ENCODE data around the gene B3GNT3.
"Not testable (repeated sequence)": the region's sequence is repeated elsewhere in the genome, so short reads cannot be mapped to it uniquely, and the experiment has no call there.

Gene B3GNT3

GRCh38 chr19:17798599-17798998 is 3.7 kb downstream of the B3GNT3 start:
- DNase-seq = not testable (repeated sequence)

- DNase-seq = no peak
Measured at GRCh38 chr19:17802137-17802858, 7.4 kb downstream of the B3GNT3 start.

GRCh38 chr19:17803264-17803896 is 8.4 kb downstream of the B3GNT3 start:
- no peak for DNase-seq

- no peak for DNase-seq
Measured at GRCh38 chr19:17805427-17805826, 10.5 kb downstream of the B3GNT3 start.

GRCh38 chr19:17806945-17807344 is 12.0 kb downstream of the B3GNT3 start:
- DNase-seq = no peak

- DNase-seq = no peak
Measured at GRCh38 chr19:17807731-17808316, 12.9 kb downstream of the B3GNT3 start.

GRCh38 chr19:17811103-17811502 is 16.2 kb downstream of the B3GNT3 start:
- no peak for DNase-seq

GRCh38 chr19:17811681-17812080 is 16.7 kb downstream of the B3GNT3 start:
- DNase-seq = no peak

- DNase-seq = no peak
Measured at GRCh38 chr19:17812099-17812498, 17.2 kb downstream of the B3GNT3 start.

GRCh38 chr19:17817668-17818363 is 22.9 kb downstream of the B3GNT3 start:
- no peak for DNase-seq

GRCh38 chr19:17821190-17821589 is 26.3 kb downstream of the B3GNT3 start, which contains the start of gene INSL3:
Gene INSL3, minus strand, starts transcription at chr19:17821519. Its CDS starts 13 bp downstream, at chr19:17821506.
- DNase-seq = no peak

- no peak for DNase-seq
Measured at GRCh38 chr19:17824339-17824738, 29.4 kb downstream of the B3GNT3 start.

- DNase-seq = no peak
Measured at GRCh38 chr19:17826508-17827056, 31.6 kb downstream of the B3GNT3 start.

GRCh38 chr19:17829855-17830566 is 35.1 kb downstream of the B3GNT3 start:
- DNase-seq = no peak

GRCh38 chr19:17830567-17831418 is 35.9 kb downstream of the B3GNT3 start:
- no peak for DNase-seq

GRCh38 chr19:17831419-17831888 is 36.5 kb downstream of the B3GNT3 start:
- DNase-seq = no peak

GRCh38 chr19:17832443-17833208 is 37.7 kb downstream of the B3GNT3 start:
- DNase-seq = no peak

- DNase-seq = no peak
Measured at GRCh38 chr19:17834350-17835181, 39.6 kb downstream of the B3GNT3 start.

- DNase-seq = no peak
Measured at GRCh38 chr19:17835182-17836006, 40.5 kb downstream of the B3GNT3 start.

All from COR-L47 (cell line).